ENCODE data around the gene UXS1.

Gene UXS1

GRCh38 chr2:106119074-106119473 lies 75.0 kb downstream of the UXS1 start:
- no peak overlapping the region for H3K27ac ChIP-seq
- TF ChIP-seq ZFX (IDR thresholded peaks at IDR 0.05) (no peak), CTCF (conservative IDR thresholded peaks at IDR 0.05) (no peak)

GRCh38 chr2:106117882-106118684 lies 76.0 kb downstream of the UXS1 start:
- no peak for TF ChIP-seq ZFX (IDR thresholded peaks at IDR 0.05)
- no peak for TF ChIP-seq CTCF (conservative IDR thresholded peaks at IDR 0.05)
- no peak overlapping the region for H3K27ac ChIP-seq

- TF ChIP-seq ZFX (IDR thresholded peaks at IDR 0.05) (no peak), CTCF (conservative IDR thresholded peaks at IDR 0.05) (no peak)
- H3K27ac ChIP-seq: no peak overlapping the region
Measured at GRCh38 chr2:106117347-106117746, 76.8 kb downstream of the UXS1 start.

GRCh38 chr2:106116248-106116647 lies 77.9 kb downstream of the UXS1 start:
- TF ChIP-seq ZFX (IDR thresholded peaks at IDR 0.05) (no peak), CTCF (conservative IDR thresholded peaks at IDR 0.05) (no peak)
- H3K27ac ChIP-seq: no peak overlapping the region

GRCh38 chr2:106115665-106116064 lies 78.4 kb downstream of the UXS1 start:
- no peak overlapping the region for H3K27ac ChIP-seq
- TF ChIP-seq ZFX (IDR thresholded peaks at IDR 0.05) (no peak), CTCF (conservative IDR thresholded peaks at IDR 0.05) (no peak)

- no peak overlapping the region for H3K27ac ChIP-seq
- TF ChIP-seq ZFX (IDR thresholded peaks at IDR 0.05) (no peak), CTCF (conservative IDR thresholded peaks at IDR 0.05) (no peak)
Measured at GRCh38 chr2:106115250-106115649, 78.9 kb downstream of the UXS1 start.

- no peak overlapping the region for H3K27ac ChIP-seq
- TF ChIP-seq CTCF (conservative IDR thresholded peaks at IDR 0.05) (no peak), ZFX (IDR thresholded peaks at IDR 0.05) (no peak)
Measured at GRCh38 chr2:106114166-106114565, 79.9 kb downstream of the UXS1 start.

All from C4-2B (cell line).